COLO829 (cell line): ENCODE data around the gene HSD17B2.

Source experiments
- DNase-seq: peaks from one replicate; pipeline ENCODE4 v3.0.0; 2012; ENCODE audit warnings: low spot score

HSD17B2 gene

GRCh38 chr16:82050506-82050905, 15.5 kb downstream of the HSD17B2 start:
- DNase-seq, result no peak

DNA sequence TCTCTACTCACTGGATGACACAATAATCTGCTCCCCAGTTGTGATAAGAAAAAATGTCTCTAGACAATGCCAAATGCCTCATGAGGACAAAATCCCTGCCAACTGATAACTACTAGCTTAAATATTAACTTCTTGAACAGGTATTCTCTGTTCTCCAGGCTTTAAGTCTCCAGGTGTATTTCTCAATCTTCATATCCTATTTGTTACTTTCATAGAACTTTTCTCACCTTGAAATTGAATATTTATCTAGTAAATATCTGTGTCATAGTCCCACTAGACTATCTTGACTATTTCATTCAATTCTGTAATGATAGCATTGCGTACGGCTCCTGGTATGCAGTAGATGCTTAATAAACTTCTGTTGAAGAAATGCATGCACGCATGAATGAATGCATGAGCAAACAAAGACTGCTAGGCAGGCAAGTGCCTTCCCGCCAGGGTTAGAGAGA, 15.9 kb downstream of the HSD17B2 start:
- DNase-seq, result no peak

- no peak for DNase-seq
Measured at GRCh38 chr16:82051656-82052055, 16.6 kb downstream of the HSD17B2 start.

DNA sequence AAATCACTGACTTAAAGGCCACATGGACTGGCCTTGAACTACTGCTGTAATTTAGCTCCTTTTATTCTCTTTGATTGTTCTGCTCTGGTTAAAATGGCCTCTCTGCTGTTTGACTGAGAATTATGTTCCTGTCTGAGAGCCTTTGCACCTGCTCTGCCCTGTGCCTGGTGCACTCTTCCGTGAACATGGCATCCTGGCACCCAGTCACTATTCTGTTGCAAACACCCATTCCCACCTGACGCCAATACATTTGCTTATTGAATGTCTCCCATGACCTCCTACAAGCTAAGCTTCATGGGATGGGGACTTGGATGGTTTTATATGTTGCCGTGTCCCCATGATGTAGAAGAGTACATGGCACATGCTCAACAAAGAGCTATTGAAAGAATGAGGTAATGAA, 20.1 kb downstream of the HSD17B2 start:
- no peak for DNase-seq

DNA sequence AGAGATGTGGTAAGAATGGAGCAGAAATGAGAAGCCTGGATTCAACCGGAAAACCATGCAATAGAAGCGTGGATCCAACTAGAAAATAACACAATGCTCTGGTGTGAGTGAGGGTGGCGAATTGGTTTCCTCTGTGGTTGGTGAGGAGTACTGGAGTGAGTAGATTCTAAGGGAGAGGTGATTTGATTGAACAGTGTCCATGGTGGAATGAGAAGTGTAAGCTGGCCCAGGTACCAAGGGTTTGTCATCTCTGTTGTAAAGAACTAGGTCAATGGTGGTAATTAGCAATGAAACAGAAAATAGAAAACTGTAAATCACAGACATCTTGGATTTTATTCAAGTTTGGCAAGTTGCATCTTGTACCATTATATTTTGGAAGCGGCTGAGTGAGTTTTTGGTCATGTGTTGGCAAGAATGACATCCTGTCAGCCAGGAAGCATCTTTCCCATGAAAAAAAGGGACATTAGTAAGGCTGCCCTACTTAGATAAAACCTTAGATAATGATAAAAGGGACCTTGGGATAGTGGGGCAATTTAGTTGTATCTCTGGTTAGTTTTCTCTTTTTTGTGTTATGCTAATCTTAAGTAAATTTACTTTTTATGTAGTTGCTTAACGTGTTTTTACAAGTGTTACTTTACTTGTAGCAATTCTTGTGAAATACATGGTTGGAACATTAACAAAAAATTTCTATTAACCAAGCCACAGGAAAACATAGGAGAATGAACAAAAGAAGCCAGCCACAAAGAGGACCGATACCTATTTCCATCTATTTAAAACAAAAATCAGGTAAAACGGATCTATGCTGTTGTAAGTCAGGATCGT, 20.9 kb downstream of the HSD17B2 start:
- DNase-seq, result no peak

- DNase-seq, result no peak
Measured at GRCh38 chr16:82056550-82056896, 21.5 kb downstream of the HSD17B2 start.

DNA sequence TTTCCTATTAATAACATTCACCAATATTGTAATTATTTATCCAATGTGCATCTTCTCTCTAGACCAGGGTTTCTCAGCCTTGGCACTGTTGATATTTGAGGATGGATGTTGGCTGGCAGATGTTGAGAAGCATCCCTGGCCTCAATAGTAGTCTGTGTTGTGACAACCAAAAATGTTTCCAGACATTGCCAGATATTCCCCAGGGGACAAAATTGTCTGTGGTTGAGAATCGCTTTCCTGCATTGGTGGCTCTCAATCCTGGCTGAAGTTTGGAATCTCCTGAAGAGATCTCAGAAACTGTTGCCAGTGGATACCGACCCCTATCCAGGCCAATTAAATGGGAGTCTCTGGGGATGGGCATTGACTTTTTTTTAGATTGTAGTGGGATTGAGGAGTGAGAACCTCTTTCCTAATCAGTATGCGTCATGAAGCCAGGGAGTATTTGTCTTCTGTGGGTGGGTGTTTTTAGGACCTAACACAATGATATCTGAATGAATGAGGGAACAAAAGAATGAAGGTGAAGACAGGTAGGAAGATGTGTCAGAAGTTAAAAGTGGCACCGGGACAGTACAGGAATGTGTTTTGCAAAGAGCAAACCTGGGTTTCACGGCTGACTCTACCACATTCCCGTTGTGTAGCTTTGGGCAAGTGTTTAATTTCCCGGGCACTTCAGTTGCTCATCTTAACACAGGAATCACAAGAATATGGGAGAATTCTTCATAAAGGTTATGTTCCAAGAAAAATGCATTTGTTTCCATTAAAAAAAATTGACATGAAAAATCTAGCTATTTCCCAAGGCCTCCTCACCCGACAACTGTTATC, 24.3 kb downstream of the HSD17B2 start:
- DNase-seq, result no peak

DNA sequence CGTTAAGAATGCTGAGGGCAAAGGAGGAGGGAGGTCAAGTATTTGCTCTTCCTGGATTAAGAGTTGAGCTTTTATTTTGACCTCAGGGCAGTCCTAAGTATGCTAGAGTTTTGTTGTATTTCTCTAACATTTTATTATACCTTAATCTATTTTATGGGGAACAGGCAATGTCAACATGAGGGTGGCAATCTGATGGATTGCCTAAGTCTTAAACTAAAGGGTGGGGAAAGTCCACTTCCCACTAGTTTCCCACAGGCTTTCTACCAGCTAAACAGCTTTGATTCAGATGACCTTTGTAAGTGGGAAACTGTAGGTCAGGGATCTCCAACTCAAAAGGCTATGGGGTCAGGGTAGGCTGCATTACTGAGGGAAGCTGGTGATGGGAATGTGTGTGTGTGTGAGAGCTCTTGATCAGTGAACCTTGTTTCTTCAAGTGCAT, 24.9 kb downstream of the HSD17B2 start:
- DNase-seq, result no peak

DNA sequence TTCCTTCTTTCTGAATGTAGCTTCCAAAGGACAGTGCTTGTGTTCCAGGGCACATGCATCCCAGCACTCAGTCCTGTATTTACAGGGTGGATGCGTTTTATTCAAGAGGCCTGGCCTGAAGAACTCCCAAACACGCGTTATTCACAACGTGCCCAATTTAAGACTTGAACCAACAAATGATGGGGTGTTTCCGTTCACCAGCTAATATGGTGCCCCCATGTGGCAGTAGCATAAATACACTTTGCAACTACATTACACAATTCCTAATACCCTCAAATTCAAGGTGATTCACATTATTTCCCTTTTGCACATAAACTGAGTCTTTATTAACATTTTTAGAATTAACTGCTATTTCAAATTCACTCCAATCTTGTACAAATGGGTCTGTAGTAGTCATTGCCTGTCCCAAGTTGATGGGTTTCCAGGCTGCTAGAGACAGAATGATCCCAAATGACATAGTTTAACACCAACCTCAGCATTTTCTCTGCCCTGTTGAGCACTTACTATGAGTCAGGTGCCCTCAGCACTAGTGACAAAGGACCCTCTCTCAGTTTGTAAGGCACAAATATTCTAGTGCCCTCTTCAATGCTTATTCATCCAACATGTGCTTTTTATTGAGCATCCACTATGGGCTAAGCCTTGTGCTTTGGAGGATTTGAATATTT, 26.9 kb downstream of the HSD17B2 start:
- peak; percentile 29 for DNase-seq

- no peak for DNase-seq
Measured at GRCh38 chr16:82062645-82063058, 27.6 kb downstream of the HSD17B2 start.

DNA sequence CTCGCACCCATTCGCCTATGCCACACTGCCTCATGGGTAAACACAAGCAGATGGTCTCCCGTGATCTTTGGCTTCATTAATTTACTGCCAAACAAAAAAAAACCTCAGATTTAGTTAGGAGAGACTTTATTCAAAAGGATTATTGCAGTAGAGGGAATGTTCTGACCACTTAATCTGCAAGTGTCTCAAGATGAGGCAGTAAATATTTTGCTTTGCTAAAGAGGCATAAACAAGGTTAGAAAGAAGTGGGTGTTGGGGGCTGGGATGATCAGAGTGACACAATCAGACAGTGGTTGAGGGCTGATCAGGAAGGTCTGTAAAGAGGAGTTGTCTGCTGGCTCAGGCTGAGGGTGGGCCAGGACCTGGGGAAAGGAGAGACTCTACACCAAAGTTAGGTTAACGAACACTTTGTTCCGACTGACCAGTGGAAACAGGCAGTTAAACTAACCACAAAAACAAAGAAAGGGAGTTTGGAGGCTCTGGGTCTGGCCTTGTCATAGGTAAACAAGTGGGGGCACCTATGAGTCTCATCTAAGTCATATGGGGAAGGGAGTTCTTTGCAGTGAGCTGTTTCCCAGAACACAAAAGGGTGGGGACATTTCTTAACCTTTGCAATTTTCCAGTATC, 28.5 kb downstream of the HSD17B2 start:
- no peak for DNase-seq

- no peak for DNase-seq
Measured at GRCh38 chr16:82067042-82067803, 32.2 kb downstream of the HSD17B2 start.

DNA sequence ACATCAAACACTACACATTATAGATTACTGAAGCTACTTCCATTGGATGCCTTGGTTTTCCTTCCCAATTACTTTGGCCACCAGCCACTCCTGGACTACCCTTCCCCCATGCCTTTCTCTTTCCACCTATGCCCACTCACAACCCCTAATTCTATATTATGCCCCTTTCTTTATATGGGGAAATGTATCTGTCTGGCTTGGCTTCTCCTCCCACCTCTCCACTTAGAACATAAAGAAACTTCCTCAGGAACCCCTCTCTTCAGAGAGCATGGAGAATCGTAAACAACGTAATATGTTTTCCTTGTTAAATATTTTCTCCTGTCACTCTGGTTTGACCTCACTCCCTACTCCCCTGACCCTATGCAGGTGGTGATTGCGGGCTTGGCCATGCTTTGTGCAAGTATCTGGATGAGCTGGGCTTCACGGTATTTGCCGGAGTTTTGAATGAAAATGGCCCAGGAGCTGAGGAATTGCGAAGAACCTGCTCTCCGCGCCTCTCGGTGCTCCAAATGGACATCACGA, 32.8 kb downstream of the HSD17B2 start:
- DNase-seq, result no peak

- peak; percentile 75 for DNase-seq
Measured at GRCh38 chr16:82070656-82071369, 35.8 kb downstream of the HSD17B2 start.

DNA sequence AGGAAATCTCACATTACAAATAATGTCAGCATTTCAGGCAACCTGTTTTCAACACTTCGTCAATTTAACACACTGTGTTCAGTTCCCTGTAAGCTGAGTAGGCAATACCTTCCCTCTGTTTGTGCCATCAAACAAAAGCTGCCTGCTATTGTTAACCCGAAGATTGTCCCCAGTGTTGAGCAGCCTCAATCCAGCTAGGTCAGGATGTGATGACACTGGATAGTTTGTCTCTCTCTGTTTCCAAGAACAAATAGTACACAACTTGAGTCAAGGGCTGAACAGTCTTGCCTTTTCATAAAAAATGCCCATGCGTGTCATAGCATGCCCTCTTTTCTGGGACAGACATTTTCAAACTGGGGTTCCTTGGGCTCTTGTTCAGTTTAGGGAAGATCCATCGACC, 36.4 kb downstream of the HSD17B2 start:
- no peak for DNase-seq

- DNase-seq, result no peak
Measured at GRCh38 chr16:82072313-82072712, 37.3 kb downstream of the HSD17B2 start.

DNA sequence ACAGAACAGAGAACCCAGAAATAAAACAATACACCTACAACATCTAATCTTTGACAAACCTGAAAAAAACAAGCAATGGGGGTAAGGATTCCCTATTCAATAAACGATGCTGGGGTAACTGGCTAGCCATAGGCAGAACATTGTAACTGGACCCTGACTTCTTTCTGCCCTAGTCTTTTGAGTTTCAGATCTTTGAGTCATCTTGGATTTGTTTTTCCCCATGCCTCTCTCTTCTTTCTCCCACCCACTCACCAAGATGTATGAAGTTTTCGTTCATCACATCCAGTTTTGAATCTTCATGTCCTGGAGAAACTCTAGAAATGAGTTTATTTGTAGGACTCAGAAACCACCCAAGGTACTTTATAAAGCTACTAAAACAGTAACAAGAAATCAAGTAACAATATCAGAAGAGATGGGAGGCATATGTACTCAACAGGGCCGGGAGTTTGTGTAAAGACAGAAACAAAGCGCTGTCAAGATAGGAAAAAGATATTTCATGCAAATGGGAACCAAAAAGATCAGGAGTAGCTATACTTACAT, 39.0 kb downstream of the HSD17B2 start:
- no peak for DNase-seq

- no peak for DNase-seq
Measured at GRCh38 chr16:82078125-82078524, 43.1 kb downstream of the HSD17B2 start.

- DNase-seq, result no peak
Measured at GRCh38 chr16:82079892-82080291, 44.8 kb downstream of the HSD17B2 start.

GRCh38 chr16:82081264-82081663, 46.2 kb downstream of the HSD17B2 start:
- no peak for DNase-seq
